HCT116 (cell line): ENCODE measurements around the gene GPC1.
"Not testable (repeated sequence)": the region's sequence is repeated elsewhere in the genome, so short reads cannot be mapped to it uniquely, and the experiment has no call there.

Experiments used
- CEBPB ChIP-seq: IDR thresholded peaks from 2 replicates; pipeline ENCODE4 v1.6.1; 2012; ENCODE audit warnings: low read depth
- RAD21 ChIP-seq: IDR thresholded peaks from 2 replicates; pipeline ENCODE4 v1.6.1; 2012; ENCODE audit warnings: low read depth, mild to moderate bottlenecking
- SRF ChIP-seq: IDR thresholded peaks from 2 replicates; pipeline ENCODE4 v1.6.1; 2012; ENCODE audit warnings: low read depth

DNA sequence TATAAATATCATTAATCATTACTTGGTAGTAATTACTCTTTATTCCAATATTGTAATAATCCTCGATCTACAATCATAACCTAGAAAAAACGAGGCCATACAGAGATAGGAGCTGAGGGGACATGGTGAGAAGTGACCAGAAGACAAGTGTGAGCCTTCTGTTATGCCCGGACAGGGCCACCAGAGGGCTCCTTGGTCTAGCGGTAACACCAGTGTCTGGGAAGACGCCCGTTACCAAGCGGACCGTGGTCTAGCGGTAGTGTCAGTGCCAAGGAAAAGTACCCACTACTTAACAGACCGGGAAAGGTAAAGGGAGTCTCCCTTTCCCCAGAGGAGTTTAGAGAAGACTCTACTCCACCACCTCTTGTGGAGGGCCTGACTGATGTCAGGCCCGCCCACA, 59.5 kb downstream of the GPC1 start:
- not testable (repeated sequence) for TF ChIP-seq CEBPB, SRF
- TF ChIP-seq RAD21: peak; percentile 45; the same call in 1 of the 2 replicates
